HepG2 (cell line): ENCODE data around the gene SPATA13.

Experiments used
- HDAC2 ChIP-seq: sonication (generic); formaldehyde crosslinking; IDR thresholded peaks from 2 replicates; pipeline ENCODE4 v1.4.0; 2020; ENCODE audit warnings: missing genetic modification reagents
- POLR2A ChIP-seq, 2 experiments: IDR thresholded peaks; 2 replicates each; pipeline ENCODE4 v1.6.1; 2011; ENCODE audit warnings: low read depth in 2 of 2, low read length in 2 of 2, mild to moderate bottlenecking in 1 of 2, moderate library complexity in 1 of 2; ENCODE audit not compliant: insufficient read depth in 1 of 2
- RFX5 ChIP-seq: IDR thresholded peaks from 2 replicates; pipeline ENCODE4 v1.6.1; 2011; ENCODE audit warnings: low read depth, low read length, improper control_type of control experiment
- SPEN ChIP-seq: sonication (generic); formaldehyde crosslinking; IDR thresholded peaks from 2 replicates; pipeline ENCODE4 v1.5.1; 2020; ENCODE audit warnings: low read depth, mild to moderate bottlenecking, missing genetic modification reagents
- ZNF768 ChIP-seq: sonication (generic); formaldehyde crosslinking; IDR thresholded peaks from 2 replicates; pipeline ENCODE4 v1.4.0; 2020; ENCODE audit warnings: missing genetic modification reagents
- TF ChIP-seq, protein P1 (sequence below): sonication (generic); formaldehyde crosslinking; IDR thresholded peaks from 2 replicates; pipeline ENCODE4 v1.5.0; 2020; ENCODE audit warnings: mild to moderate bottlenecking, missing genetic modification reagents, moderate library complexity
- TF ChIP-seq, protein P2 (sequence below): sonication (generic); formaldehyde crosslinking; IDR thresholded peaks from 2 replicates; pipeline ENCODE4 v1.5.1; 2020; ENCODE audit warnings: mild to moderate bottlenecking, missing genetic modification reagents, moderate library complexity
- TF ChIP-seq, protein P3 (sequence below), 2 experiments: IDR thresholded peaks; 2 replicates each; pipeline ENCODE4 v1.6.1; 2011 to 2012; ENCODE audit warnings: low read length in 2 of 2, borderline replicate concordance in 1 of 2, low read depth in 1 of 2, mild to moderate bottlenecking in 1 of 2, moderate library complexity in 1 of 2

DNA sequence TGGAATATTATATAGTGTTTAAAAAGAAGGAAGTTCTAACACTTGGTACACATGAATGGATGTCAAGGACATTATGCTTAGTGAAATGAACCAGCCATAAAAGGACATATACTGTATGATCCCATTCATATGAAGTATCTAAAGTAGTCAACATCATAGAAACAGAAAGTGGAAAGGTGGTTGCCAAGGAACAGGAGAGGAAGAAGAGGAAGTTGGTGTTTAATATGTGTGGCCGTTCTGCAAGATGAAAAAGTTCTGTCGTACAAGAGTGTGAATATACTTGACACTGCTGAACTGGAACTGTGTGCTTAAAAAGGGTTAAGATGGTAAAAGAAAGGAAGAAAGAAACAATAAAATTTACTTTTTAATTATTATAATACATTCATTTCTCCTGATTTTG lies 115.8 kb downstream of the SPATA13 start:
- TF ChIP-seq SPEN (CRISPR knock-in tag) (no peak), HDAC2 (no peak), ZNF768 (CRISPR knock-in tag) (no peak), POLR2A (IDR thresholded peaks at IDR 0.05; ENCODE audit: insufficient read depth in 1 of 2, low read depth in 2 of 2, low read length in 2 of 2) (no peak), RFX5 (no peak)
- TF ChIP-seq, protein P1, sequence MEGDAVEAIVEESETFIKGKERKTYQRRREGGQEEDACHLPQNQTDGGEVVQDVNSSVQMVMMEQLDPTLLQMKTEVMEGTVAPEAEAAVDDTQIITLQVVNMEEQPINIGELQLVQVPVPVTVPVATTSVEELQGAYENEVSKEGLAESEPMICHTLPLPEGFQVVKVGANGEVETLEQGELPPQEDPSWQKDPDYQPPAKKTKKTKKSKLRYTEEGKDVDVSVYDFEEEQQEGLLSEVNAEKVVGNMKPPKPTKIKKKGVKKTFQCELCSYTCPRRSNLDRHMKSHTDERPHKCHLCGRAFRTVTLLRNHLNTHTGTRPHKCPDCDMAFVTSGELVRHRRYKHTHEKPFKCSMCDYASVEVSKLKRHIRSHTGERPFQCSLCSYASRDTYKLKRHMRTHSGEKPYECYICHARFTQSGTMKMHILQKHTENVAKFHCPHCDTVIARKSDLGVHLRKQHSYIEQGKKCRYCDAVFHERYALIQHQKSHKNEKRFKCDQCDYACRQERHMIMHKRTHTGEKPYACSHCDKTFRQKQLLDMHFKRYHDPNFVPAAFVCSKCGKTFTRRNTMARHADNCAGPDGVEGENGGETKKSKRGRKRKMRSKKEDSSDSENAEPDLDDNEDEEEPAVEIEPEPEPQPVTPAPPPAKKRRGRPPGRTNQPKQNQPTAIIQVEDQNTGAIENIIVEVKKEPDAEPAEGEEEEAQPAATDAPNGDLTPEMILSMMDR (CRISPR knock-in tag), result no peak
- TF ChIP-seq, protein P2, sequence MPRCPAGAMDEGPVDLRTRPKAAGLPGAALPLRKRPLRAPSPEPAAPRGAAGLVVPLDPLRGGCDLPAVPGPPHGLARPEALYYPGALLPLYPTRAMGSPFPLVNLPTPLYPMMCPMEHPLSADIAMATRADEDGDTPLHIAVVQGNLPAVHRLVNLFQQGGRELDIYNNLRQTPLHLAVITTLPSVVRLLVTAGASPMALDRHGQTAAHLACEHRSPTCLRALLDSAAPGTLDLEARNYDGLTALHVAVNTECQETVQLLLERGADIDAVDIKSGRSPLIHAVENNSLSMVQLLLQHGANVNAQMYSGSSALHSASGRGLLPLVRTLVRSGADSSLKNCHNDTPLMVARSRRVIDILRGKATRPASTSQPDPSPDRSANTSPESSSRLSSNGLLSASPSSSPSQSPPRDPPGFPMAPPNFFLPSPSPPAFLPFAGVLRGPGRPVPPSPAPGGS (CRISPR knock-in tag), result no peak
- TF ChIP-seq, protein P3, sequence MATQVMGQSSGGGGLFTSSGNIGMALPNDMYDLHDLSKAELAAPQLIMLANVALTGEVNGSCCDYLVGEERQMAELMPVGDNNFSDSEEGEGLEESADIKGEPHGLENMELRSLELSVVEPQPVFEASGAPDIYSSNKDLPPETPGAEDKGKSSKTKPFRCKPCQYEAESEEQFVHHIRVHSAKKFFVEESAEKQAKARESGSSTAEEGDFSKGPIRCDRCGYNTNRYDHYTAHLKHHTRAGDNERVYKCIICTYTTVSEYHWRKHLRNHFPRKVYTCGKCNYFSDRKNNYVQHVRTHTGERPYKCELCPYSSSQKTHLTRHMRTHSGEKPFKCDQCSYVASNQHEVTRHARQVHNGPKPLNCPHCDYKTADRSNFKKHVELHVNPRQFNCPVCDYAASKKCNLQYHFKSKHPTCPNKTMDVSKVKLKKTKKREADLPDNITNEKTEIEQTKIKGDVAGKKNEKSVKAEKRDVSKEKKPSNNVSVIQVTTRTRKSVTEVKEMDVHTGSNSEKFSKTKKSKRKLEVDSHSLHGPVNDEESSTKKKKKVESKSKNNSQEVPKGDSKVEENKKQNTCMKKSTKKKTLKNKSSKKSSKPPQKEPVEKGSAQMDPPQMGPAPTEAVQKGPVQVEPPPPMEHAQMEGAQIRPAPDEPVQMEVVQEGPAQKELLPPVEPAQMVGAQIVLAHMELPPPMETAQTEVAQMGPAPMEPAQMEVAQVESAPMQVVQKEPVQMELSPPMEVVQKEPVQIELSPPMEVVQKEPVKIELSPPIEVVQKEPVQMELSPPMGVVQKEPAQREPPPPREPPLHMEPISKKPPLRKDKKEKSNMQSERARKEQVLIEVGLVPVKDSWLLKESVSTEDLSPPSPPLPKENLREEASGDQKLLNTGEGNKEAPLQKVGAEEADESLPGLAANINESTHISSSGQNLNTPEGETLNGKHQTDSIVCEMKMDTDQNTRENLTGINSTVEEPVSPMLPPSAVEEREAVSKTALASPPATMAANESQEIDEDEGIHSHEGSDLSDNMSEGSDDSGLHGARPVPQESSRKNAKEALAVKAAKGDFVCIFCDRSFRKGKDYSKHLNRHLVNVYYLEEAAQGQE (IDR thresholded peaks at IDR 0.05; ENCODE audit: borderline replicate concordance in 1 of 2, low read depth in 1 of 2, low read length in 2 of 2), result no peak
